SW 1271 (cell line): Measurements from ENCODE around the gene MIGA1.

Experiments
- DNase-seq, 2 experiments: peaks; one replicate each; lab custom pipeline; 2025; lab: John Stamatoyannopoulos, UW

MIGA1 gene

GRCh38 chr1:77850082-77850481 is 70.6 kb downstream of the MIGA1 start:
- no peak for DNase-seq

GRCh38 chr1:77857552-77857951 is 78.1 kb downstream of the MIGA1 start:
- no peak for DNase-seq

- DNase-seq = no peak
Observed at GRCh38 chr1:77858725-77859124, 79.3 kb downstream of the MIGA1 start.

- DNase-seq = no peak
Observed at GRCh38 chr1:77859248-77859647, 79.8 kb downstream of the MIGA1 start.

GRCh38 chr1:77866296-77866695 is 86.8 kb downstream of the MIGA1 start:
- no peak for DNase-seq

GRCh38 chr1:77872645-77873044 is 93.2 kb downstream of the MIGA1 start:
- DNase-seq = no peak

- DNase-seq = no peak
Observed at GRCh38 chr1:77873461-77873860, 94.0 kb downstream of the MIGA1 start.

DNA sequence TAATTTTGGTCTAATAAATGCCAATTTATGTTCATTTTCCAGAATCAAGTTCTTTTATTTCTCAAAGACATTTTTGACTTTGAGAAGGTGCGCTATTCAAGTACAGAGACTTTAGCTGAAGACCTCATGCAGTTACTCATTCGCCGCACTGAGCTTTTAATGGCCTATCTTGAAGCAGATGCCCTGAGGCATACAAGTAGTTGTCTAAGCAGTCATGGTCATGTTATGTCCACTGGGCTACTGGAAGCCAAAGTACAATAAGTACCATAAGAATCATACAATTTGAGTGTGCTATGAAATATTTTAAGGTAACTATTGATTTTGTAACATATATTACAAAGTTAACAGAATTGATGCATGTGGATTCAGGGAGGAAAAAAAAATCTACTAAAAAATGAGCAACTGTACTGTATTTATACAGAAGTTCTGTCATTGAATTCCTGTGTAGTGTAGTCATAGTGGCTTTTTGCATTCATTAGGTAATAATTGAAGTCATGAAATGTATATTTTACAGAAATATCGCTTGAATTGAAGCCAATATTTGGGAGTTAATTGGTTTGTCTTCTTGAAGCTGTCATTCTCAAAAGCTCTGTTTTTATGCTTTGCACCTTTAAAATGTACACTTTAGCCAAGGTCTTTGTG is 95.5 kb downstream of the MIGA1 start:
- DNase-seq = no peak

GRCh38 chr1:77876884-77877283 is 97.4 kb downstream of the MIGA1 start:
- DNase-seq = no peak

DNA sequence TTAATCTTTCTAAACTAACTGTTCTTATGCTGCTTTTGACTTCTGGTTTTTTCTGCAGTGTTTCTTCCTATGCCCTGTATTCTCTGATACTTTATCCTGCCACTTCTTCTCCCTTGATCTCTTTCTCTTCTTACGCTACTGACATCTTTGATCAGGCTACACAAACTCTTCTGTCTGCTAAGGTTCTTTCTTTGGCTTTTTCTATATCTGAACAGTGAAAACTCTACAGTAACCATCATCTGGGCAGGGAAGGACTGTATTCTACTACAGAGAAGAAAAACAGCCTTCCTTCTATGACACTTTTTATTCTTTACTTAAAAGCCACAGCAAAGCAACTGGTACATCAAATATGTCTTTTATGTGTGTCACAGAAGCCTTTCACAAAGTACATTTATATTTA is 101.6 kb downstream of the MIGA1 start:
- DNase-seq = no peak

DNA sequence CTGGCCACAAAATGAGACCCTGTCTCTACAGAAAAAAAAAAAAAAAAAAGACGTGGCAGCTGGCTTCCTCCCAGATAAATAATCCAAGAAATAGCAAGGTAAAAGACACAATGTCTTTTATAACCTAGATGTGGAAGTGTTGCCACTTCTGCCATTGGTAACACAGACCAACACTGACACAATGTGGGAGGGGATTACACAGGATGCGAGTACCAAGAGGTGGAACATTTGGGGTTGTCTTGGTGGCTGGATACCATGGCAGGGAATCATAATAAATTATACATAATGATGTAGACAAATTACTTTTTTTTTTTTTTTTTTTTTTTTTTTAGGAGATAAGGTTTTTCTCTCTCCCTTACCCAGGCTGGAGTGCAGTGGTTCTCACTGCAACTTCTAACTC is 103.0 kb downstream of the MIGA1 start:
- DNase-seq = no peak

GRCh38 chr1:77888081-77888780 is 108.8 kb downstream of the MIGA1 start, which contains the start of gene NEXN:
TSS of gene NEXN (plus strand) at chr1:77888624. CDS start at chr1:77916107, 27,483 bp downstream.
- DNase-seq = no peak

GRCh38 chr1:77888781-77889642 is 109.6 kb downstream of the MIGA1 start:
- no peak for DNase-seq

GRCh38 chr1:77889671-77890070 is 110.2 kb downstream of the MIGA1 start:
- no peak for DNase-seq

DNA sequence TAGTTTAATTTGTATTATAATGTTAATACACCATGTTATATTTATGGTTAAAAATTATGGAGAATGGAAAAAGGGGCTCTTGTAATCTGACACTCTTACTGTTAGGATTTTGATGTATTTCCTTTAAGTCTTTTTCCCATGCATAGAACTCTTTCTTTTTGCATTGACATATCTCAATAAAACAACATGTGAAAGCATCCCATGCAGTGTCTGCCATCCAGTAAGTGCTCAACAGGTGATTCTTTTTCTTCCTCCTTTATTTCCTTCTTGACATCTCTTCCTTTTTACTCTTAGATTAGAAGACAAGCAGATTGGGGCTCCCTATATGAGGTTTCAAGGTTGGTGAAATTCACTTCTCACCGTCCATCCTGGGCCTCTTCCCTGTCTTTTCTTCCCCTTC is 111.8 kb downstream of the MIGA1 start:
- DNase-seq = no peak

GRCh38 chr1:77899647-77900320 is 120.3 kb downstream of the MIGA1 start:
- DNase-seq = no peak

GRCh38 chr1:77900687-77901293 is 121.3 kb downstream of the MIGA1 start:
- DNase-seq = peak in 1 of 2 experiments; percentile 25

GRCh38 chr1:77905603-77906002 is 126.2 kb downstream of the MIGA1 start:
- DNase-seq = no peak

GRCh38 chr1:77906019-77906545 is 126.6 kb downstream of the MIGA1 start:
- DNase-seq = no peak

GRCh38 chr1:77906624-77907023 is 127.2 kb downstream of the MIGA1 start:
- DNase-seq = no peak

- DNase-seq = no peak
Observed at GRCh38 chr1:77910116-77910515, 130.7 kb downstream of the MIGA1 start.
